Stimulated activated CD8-positive, alpha-beta memory T cell treated with anti-CD3 and anti-CD28 coated beads, Interleukin-4, amount 100 ng/mL, for 1 hour (primary cell): ENCODE results near the gene EDEM1.

Experiments used
- DNase-seq, 2 donors: peaks; one replicate each; pipeline ENCODE4 v3.0.0-alpha.2; 2020; ENCODE audit warnings: low read depth in 2 of 2, low spot score in 1 of 2

The EDEM1 gene

DNA sequence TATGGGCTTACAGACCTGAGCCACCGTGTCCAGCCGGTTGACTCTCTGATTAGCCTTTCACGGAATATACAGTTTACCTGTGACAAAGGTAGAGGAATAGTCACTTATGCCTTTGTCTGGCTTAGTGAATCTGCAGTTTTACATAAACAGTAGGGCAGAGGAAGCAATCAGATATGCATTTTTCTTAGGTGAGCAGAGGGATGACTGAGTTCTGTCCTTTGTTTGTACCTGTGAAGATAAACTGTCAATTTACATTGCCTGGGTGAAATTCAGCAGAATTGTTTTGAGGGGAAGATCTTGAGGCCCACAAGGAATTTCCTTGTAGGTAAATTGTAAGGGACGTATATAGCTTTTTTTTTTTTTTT is 10.8 kb downstream of the EDEM1 start:
- no peak for DNase-seq

DNA sequence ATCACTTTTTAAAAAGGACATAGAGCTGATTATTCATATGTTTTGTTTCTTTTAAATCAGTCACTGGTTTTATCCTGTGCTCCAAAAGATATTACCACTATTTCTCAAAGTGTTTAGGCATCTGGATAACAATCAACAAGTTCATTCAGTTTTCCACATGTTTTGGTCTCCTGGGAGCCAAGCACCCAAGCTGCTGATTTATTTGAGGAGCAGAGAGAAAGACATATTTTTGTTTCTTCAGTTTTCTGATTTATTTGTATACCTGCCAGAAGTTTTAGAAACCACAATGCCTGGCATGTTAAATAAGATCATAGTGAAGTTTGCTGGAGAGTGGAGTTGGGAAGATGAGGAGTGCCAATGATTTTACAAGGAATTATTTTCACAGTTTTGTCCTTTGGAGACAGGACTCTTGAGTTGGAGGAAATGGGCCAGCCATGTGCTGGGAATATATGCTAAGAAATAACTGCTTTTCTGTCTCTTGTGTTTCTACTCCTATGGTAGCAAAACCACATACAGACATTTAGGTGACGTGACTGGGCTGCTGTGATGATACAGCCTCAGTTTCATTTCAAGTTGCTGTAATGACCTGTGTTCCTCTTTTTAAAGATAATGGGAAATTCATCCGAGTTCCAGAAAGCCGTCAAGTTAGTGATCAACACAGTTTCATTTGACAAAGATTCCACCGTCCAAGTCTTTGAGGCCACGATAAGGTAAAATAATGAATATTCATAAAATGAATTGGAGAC is 11.7 kb downstream of the EDEM1 start:
- no peak for DNase-seq

DNA sequence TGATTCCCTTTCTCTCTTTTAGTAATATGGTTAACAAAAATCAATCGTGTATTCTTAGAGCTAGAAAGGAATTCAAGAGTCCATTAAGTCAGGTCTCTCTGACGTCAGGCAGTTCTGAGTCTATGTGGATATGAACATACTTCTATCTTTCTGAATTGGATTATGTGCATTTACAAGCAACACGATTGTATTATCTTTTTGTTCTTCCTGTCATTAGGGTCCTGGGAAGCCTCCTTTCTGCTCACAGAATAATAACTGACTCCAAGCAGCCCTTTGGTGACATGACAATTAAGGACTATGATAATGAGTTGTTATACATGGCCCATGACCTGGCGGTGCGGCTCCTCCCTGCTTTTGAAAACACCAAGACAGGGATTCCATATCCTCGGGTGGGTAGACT is 14.0 kb downstream of the EDEM1 start:
- no peak for DNase-seq

DNA sequence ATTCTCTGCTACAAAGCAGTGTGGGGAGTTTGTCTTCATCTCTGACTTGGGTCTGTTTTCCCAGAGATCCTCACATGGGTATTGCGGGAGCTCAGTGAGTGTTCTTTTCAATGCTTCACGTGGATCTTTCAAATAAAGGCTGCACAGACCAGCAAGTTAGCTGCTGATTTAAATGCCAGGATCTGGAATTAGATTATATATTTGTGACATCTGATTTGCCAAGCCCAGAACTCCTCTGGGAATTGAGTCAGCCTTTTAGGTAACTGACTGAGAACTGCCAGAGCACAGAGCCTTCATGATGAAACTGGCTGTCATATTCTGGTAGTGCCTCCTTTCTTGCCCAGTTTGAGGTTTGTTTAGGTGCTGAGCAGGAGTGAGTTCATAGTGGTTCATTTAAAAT is 14.7 kb downstream of the EDEM1 start:
- no peak for DNase-seq

DNA sequence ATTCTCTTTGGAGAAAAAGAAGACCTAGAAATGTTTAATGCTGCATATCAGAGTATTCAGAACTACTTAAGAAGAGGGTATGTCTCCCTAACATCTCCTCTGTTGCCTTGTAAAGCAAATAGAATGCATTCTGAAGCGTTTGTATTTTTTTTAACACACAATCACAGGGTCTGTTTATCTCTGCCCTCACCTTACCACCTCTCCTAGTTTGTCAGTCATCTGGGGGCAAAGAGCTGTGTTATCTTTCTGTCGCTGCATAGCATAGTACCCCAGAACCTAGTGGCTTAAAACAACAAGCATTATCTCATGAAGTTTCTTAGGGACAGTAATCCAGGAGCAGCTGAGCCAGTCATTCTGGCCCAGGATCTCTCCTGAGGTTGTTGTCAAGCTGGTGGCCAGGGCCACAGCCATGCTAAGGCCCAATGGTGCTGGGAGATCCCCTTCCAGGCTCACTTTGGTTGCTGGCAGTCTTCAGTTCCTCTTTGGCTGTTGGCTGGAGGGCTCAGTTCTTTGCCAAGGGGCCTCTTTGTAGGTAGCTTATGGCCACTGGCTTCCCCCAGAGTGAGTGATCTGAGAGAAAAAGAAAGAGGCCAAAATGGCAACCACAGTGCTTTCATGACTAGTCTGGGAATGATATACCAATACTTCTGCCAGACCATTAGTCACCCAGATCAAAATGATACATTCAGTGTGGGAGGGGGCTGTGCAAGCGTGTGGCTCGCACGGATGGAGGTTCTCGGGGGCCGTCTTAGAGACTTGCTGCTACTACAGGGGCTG is 17.8 kb downstream of the EDEM1 start:
- DNase-seq = no peak

DNA sequence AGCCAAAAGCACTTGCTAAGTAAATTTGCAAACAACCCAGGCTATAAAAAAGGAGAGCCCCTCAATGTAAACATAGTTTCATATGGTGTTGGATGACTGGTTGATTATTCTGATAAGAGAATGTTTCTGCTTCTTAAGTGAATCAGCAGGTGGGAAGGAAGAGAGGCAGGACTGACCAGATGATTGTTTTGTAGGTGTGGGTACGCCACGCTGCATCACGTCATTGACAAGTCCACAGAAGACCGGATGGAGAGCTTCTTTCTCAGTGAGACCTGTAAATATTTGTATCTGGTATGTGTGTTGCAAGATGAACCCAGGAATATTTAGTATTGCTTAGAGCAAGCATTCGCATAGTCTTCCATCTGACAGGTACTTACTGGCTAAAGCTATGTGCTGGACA is 23.4 kb downstream of the EDEM1 start:
- no peak for DNase-seq

DNA sequence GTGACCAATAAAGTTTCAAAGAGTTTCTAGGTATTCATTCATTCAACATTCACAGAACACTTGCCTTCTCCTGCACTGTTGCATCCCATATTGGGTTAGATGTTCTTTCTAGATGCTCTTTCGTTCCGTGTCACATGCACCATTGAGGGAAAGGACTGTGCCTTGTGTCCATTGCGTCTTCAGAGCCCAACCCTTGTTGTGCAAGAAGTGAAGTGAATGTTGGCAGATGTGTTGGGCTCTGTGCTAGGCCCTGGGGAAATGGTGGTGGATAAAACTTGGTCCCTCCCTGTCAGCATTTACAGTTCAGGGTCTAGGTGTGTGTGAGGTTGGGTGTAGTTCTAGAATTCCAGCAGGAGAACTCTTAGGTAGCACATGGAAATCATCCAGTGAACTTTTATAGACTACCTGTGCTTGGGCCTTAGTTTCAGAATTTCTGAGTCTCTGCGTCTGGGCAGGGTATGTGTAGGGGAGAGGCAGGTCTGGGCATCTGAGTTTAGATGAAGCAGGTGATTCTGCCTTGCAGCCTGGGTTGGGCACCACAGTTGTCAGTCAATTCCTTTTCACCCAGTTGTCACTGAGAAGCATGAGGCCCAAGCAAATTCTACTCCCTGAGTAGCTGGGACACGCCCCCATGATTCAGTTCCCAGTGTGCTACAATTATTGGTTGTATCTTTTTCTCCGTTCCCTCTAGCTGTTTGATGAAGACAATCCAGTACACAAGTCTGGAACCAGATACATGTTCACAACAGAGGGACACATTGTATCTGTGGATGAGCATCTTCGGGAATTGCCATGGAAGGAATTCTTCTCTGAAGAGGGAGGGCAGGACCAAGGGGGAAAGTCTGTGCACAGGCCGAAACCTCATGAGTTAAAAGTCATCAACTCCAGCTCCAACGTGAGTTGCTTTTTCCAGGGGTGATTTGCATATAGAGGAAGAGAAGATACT is 25.4 kb downstream of the EDEM1 start:
- no peak for DNase-seq

DNA sequence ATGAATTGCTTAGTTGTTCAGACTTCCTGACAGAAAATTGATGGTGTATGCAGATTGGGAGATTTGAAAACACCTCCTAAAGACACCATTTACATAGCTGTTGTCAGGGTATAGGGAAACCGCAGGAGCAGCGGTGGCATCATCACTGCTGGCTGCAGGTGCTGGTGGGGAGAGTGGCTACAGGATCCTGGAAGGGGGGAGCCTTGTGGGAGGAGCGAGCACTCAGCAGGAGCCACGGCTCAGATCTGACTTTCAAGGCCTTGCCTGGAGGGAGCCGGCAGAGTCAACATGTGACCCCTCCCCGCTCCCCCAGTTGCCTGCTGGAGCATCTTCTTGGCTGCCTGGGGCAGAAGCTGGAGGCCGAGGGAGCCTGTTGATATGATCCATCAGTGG is 26.1 kb downstream of the EDEM1 start:
- DNase-seq = no peak

DNA sequence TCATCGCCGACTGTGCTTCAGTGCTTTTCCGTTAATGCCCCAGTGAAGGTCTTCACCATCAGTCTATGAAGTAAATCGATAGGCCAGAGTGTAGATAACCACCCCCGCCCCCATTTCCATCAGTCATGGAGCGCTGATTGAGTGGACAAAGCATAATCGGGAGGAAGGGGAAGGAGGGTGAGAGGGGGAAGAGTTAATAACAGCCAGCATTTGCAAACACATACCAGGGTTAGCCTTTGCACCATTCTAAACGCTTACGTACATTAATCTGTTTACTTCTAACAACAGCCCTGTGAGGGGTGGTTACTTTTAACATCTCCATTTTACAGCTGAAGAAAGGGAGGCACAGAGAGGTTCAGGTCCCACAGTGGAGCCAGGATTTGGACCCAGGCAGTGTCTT is 26.8 kb downstream of the EDEM1 start:
- DNase-seq = no peak

DNA sequence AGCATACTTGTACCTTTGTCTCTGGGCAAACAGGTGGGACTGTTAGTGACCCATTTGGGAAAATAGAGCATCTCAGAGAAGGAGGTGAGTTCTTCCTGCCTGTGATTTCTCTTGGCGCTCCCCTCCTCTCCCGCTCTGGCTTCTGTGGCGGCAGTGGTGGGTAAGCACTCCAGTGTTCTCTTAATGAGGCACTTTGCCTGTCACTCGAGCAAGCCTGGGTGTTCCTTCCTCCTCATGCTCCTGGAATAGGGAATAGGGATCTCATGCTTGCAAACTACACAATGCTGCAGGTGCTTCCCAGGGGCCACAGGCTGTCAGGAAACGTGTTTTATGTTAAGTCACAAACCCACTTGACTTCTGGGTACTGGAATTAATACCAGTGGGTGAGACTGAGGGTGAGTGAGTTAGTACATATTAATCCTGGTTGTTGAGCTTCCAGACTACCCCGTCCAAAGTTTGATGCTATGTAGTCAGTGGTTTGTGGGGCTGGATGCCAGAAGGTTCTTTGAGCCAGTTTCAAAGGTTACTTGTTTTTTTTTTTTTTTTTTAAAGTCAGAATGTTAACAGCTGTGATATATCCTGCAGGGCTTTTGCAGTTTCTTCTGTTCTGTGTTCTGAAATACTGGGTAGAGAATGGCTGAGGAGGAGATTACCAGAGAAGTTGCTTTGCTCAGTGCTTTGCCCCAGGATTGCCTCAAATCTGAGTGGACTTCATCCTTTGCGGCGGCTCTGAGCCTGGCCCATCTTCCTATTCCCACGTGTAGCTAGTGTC is 30.5 kb downstream of the EDEM1 start:
- DNase-seq = no peak

DNA sequence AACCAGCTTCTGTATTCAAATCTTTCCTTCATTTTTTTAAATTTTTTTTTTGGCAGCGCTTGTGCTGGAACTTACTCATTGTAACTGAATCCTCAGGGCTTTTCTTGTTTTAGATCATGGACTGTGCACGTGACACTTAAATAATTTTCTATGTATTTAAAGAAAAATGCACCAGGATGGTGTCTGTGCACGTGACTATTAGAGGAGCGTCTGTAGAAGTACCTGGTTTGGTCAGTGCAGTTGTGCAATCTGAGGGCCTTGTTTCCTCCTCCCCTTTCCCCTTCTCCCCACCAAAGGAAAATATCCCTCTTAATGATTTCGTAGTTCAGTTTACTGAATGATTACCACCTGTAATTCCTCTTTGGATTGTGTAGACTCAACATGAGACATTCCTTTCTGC is 31.3 kb downstream of the EDEM1 start:
- DNase-seq = no peak

DNA sequence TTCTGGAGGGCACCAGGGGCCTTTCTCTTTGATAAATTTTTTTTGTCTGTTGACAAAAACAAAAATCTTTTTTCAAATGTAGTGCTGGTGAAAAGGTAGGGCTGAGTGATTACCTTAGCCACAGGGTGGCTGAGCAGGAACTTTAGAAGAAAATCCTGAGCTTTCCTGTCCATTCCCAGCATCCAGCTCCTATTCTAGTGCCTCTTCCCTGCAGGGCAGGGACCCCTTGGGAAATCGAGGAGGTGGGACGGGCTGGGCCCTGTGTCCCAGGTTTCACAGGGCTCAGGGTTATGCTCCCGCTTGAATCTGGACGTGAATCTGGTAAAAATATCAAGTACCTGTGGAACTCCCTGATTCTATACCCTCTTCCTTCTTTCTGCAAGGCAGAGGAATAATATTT is 31.7 kb downstream of the EDEM1 start:
- no peak for DNase-seq

DNA sequence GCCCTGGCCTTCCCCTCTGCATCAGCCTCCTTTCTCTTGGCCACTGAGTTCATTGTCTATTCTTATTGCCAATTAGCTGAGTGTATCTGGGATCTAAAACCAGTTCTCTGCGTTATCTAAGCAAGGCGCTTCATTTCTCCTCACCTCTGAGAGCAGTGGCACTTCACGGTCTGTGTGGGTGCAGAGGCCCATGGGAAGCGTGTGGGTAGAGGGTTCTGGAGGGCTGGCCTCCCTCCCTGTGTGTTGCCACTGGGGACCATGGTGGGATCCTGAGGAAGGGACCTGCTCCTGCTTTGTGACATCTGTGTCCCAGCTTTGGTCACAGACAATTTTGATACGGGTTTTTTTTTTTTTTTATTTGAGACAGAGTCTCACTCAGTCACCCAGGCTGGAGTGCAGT is 32.7 kb downstream of the EDEM1 start:
- DNase-seq = no peak

DNA sequence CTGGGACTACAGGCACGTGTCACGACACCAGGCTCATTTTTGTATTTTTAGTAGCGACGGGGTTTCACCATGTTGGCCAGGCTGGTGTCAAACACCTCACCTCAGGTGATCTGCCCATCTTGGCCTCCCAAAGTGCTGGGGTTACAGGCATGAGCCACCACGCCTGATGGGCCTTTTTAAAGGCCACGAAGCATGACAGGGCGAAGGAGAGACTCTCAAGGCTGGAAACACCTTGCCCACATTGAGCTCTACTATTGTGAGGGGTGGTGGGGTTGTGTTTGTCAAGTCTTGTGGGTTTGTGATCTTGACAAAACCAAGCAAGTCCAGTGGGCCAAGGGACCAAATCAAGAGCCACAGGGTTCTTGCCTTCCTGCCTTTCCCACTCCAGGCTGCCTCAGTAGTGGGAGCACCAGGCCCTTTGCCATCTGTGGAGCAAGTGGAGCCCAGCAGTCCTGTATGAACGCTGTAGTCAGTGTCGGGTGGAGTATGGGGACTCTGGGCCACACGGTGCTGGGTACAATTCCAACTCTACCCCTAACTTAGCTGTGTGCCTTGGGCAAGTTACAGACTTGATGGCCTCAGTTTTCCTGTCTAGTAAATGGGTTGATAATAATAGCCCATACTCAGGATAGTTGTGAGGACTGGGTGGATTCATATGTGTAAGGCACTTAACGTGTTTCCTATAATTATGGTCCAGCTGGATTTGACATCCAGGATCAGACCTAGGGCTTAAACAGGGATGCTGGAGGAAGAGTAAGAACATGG is 33.3 kb downstream of the EDEM1 start:
- no peak for DNase-seq

DNA sequence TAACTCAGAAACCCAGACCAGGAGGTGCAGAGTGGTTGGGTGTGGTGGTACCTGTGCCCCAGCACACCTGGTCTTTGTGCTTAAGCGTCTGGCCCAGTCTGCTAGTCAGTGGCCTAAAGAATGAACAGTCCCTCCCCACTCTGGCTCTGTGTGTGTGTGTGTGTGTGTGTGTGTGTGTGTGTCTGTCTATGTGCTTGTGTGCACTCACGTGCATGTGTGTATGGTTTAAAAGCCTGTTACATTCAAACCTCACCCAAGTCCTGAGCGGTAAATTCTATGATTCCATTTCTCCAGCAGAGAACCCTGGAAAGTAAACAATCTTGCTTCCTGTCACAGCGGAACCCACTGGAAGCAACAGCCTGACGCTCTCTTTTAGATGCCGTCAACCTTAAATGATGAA is 34.2 kb downstream of the EDEM1 start:
- DNase-seq = no peak

DNA sequence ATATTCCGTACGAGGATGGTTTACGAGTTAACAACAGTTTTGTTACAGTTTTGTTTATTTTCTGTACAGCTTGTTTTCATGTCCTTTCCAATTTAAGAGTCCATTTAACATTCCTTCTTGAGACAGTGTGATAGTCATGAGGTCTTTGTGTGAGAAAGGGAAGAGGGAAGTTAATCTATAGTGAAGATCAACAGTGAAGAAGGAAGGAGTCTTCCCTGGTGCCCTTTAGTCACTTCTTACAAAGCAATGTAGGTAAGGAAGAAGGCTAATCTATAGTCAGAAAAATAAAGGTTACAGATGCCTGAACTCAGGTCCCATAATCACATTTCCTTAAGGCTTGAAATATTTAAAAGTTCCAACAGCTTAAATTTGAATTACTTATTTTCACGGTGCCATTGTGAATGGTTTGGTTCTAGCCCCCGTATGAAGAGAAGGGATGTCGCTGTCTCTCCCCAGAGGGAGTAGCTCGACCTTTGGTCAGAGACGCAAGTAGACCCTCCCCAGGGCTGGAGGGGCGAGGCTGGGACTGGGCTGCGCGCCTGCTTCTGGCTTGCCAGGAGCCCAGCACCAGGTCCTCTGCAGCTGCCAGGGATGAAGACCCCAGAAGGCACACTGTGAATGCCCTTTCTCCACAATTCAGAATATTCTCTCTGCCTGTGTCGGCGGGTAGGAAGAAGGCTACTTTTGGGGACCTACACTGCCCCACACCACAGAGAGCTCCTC is 34.9 kb downstream of the EDEM1 start:
- DNase-seq = no peak

DNA sequence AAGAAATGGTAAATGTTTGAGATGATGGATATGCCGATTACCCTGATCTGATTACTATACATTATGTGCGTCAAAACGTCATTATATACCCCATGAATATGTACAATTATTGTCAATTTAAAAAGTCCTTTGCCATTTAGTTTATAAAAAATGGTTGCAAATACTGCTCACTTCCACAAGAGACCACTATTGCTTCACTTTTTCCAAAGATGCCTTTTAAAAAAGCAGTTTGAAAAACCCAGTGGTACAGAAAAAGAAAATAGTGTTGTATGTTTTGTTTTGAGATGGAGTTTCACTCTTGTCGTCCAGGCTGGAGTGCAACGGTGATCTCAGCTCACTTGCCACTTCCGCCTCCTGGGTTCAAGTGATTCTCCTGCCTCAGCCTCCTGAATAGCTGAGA is 39.3 kb downstream of the EDEM1 start:
- DNase-seq = no peak

DNA sequence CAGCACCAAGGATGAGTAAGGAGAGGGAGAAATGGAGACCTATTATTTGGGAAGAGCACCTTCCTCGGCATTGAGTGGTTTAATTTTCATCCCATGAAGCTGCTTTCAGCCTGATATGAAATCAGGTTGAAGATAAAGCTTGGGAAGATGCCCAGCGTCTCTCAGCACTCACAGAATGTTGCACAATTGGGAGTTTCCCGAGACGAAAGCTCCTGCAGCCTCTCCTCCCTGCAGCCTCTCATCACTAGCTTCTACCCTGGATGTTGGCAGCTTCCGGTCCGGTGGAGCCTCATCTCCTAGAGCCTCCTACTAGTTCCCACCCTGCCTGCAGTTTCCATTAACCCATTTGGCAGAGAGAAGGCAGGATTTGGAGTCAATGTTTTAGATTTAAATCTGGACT is 40.3 kb downstream of the EDEM1 start:
- no peak for DNase-seq

DNA sequence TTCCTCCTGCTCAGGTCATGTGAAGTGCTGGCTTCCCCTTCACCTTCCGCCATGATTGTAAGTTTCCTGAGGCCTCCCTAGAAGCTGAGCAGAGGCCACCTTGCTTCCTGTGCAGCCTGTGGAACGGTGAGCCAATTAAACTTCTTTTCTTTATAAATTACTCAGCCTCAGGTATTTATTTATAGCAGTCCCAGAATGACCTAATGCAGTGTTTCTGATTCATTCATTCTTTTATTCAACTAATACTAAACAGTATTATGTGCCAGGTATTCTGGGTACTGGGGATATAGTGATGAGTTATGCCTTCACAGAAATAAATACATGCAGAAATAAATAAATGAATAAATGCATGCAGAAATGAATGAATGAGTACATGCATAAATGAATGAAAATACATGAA is 41.9 kb downstream of the EDEM1 start:
- no peak for DNase-seq

DNA sequence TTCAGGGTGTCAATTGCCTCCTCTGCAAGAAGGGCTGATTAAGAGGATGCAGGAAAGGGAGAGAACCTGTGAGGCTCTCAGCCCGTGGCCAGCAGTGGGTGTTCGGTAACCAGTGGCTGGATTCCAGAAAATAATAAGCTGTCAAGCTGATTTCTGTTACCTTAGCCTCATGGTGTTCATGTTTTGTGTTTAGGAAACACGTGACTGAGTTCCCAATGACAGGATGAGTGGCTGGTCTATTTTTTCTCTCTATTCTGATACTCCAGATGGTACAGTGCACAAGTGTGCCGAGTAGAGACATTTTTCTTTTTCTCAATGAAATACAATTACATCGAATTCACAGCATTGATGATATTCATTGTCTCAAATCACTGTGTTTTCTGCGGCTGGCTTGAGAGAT is 43.6 kb downstream of the EDEM1 start:
- DNase-seq = no peak
